Dendritic cell treated with granulocyte-macrophage colony-stimulating factor and Interleukin-4, amounts not matched to agents 40 ng/mL and 50 ng/mL, for 4 days (primary cell): ENCODE results near the gene MLLT3.

Source experiments
- H3K27ac Mint-ChIP-seq: one replicate; pipeline ENCODE4 v1.8.0; 2022; ENCODE audit warnings: mild to moderate bottlenecking, mixed read lengths
- H3K27me3 Mint-ChIP-seq: one replicate; pipeline ENCODE4 v1.8.0; 2022; ENCODE audit warnings: mild to moderate bottlenecking, mixed read lengths
- H3K36me3 Mint-ChIP-seq: one replicate; pipeline ENCODE4 v1.8.0; 2022; ENCODE audit warnings: low read depth, mixed read lengths
- H3K4me1 Mint-ChIP-seq: one replicate; pipeline ENCODE4 v1.8.0; 2022; ENCODE audit warnings: low read depth, mixed read lengths
- H3K4me3 Mint-ChIP-seq: one replicate; pipeline ENCODE4 v1.8.0; 2022; ENCODE audit warnings: mild to moderate bottlenecking, moderate library complexity, mixed read lengths
- H3K9me3 Mint-ChIP-seq: one replicate; pipeline ENCODE4 v1.8.0; 2022; ENCODE audit warnings: mixed read lengths
- intact Hi-C: fragments of 100-400 bp; cut with micrococcal nuclease; formaldehyde crosslinking; loops from one replicate; pipeline ENCODE4 v1.15.0; 2022

MLLT3 gene

DNA sequence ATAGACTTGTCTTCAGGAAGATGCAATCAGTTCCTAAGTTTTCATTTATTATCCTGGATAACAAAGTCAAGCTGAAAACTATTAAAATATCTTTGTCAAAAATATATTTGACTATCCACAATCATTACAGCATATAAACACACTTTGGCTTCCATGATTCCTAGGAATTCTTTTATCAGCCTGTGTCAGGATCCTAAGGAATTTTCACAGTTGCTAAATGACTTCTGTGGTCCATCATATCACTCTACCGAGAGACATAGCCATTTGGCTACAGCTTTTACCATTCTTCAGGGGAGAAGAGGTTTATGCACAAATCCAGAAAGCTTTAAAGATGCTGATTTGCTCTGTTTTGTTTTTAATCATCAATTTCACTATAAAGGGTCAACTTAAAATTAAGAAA is 128.3 kb downstream of the MLLT3 start:
- Mint-ChIP-seq H3K4me1 (no peaks in the 10 kb centered on the region), H3K27ac (no peak overlapping the region), H3K27me3 (no peaks in the 10 kb centered on the region), H3K9me3 (no peaks in the 10 kb centered on the region), H3K4me3 (no peak overlapping the region), H3K36me3 (no peaks in the 10 kb centered on the region)
- intact Hi-C loops, result no loop called here

DNA sequence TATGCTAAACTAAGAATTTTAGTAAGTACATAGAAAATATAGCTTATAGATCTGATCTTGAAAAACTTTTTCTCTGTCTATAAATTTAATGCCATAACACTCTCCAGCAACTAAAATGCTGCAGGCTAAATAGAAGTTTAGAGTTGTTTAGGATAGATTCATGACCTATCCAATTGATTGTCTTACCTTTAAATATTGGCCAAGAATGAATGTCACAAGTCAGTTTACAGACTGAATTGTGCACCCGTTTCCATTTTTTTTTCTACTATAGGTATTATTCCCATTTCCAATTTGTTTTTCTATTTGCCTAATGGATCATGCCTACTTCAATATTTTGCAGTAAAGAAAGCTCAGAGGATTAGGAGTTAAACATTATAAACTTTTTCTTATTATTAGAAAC is 129.5 kb downstream of the MLLT3 start:
- Mint-ChIP-seq H3K27ac (no peak overlapping the region), H3K27me3 (no peaks in the 10 kb centered on the region), H3K36me3 (no peaks in the 10 kb centered on the region), H3K4me3 (no peak overlapping the region), H3K4me1 (no peaks in the 10 kb centered on the region), H3K9me3 (no peaks in the 10 kb centered on the region)
- intact Hi-C loops, result no loop called here

DNA sequence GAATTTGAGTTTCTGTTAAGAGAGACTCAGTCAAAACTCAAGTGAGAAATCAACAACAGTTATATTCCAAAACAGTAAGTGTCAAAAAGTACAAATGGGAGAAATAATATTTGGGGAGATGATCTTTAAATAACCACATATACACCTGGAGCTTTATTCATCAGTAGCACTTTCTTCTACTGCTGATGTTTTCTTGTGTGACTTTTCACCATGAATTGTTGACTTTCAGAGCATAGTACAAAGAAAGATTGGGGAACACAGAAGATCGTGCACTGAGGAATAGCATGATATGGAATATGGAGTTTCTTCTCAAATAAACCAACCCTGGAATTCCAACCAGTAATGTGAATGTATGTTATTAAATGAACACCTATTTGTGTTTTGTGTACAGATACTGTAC is 130.7 kb downstream of the MLLT3 start:
- no peak overlapping the region for H3K4me3 Mint-ChIP-seq
- no peaks in the 10 kb centered on the region for H3K9me3 Mint-ChIP-seq
- no peak overlapping the region for H3K27ac Mint-ChIP-seq
- intact Hi-C loops, result no loop called here
- H3K36me3 Mint-ChIP-seq, result no peaks in the 10 kb centered on the region
- no peaks in the 10 kb centered on the region for H3K4me1 Mint-ChIP-seq
- H3K27me3 Mint-ChIP-seq, result no peaks in the 10 kb centered on the region

DNA sequence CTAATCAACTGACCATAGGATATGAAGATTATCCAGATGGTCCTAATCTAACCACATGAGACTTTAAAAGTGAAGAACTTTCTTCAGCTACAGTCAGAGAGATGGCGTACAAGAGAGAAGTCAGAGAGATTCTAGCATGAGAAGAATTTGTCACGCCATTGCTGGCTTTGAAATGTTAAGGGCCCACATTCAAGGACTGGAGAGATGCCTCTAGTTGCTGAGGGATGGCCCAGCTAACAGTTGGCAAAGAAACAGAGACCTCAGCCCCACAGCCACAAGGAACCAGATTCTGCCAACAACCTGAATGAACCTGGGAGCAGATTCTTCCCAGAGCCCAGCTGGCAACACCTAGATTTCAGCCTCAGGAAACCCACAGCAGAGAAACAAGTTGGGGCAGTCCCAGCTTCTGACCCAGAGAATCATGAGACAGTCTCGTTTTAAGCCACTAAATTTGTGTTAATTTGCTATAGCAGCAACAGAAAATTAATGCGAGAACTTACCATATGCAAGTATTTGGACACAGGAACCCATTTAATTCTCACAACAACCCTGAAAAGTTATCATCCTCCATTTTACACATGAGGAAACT is 132.0 kb downstream of the MLLT3 start:
- intact Hi-C loops, result no loop called here
- Mint-ChIP-seq H3K36me3 (no peaks in the 10 kb centered on the region), H3K4me1 (no peaks in the 10 kb centered on the region), H3K9me3 (no peaks in the 10 kb centered on the region), H3K27ac (no peak overlapping the region), H3K4me3 (no peak overlapping the region), H3K27me3 (no peaks in the 10 kb centered on the region)

DNA sequence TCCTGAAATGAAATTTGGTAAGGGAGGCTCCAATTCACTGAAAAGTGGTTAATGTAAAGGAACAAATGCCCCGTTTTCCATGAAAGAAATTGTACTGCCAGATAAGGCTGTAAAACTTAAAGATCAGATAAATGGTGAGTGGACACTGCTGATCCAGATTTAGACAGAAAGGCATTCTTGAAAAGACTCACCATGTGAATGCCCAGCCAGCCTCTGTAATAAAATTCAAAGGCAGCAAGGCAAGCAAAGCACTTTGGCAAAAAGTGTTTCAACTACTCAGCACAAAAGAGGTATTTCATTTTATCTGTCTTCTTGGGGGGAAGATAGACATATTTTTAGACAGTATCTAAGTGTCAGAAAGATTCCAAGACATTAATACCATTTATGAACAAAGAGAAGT is 133.6 kb downstream of the MLLT3 start:
- no peaks in the 10 kb centered on the region for H3K36me3 Mint-ChIP-seq
- intact Hi-C loops, result no loop called here
- no peak overlapping the region for H3K27ac Mint-ChIP-seq
- no peaks in the 10 kb centered on the region for H3K4me1 Mint-ChIP-seq
- no peaks in the 10 kb centered on the region for H3K27me3 Mint-ChIP-seq
- H3K4me3 Mint-ChIP-seq, result no peak overlapping the region
- H3K9me3 Mint-ChIP-seq, result no peaks in the 10 kb centered on the region

DNA sequence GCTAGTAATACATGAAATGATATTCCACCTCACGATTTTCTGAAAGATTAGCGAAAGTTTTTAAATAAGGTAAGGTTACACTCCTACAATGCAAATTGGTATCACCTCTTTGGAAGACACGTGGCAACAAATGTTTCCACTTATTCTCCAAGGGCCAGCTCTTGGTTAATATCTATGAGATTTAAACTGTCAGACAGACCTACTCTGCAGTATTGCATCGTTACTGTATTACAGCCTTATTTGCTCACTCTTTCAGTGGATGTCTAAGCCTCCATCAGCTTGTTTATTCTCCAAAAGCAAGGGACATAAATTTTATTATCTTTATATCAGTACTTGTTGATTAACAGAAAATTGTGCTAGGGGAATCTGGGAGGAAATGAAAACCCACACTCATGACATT is 135.7 kb downstream of the MLLT3 start:
- Mint-ChIP-seq H3K9me3 (no peaks in the 10 kb centered on the region), H3K27ac (no peak overlapping the region), H3K27me3 (no peaks in the 10 kb centered on the region), H3K36me3 (no peaks in the 10 kb centered on the region), H3K4me3 (no peak overlapping the region), H3K4me1 (no peaks in the 10 kb centered on the region)
- intact Hi-C loops, result no loop called here

DNA sequence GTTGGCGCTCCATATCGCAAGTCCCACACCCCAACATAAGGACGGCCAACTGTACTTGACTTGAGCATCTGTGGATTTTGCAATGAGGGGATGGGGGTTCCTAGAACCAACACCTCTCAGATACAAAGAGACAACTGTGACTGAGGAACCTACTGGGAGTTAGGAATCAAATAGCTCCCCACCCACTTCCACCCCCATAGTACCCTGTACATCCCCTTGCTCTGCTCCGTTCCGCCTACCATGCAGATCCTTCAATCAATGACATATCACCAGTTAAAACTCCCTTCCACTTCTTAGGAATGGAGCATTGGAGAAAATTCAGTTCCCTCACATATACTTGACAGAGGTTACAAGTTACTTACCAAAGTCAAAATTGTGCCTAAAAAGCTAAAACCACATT is 140.9 kb downstream of the MLLT3 start:
- Mint-ChIP-seq H3K4me3 (no peak overlapping the region), H3K27ac (no peak overlapping the region), H3K27me3 (no peaks in the 10 kb centered on the region), H3K36me3 (no peaks in the 10 kb centered on the region), H3K9me3 (no peaks in the 10 kb centered on the region), H3K4me1 (no peaks in the 10 kb centered on the region)
- intact Hi-C loops, result no loop called here

DNA sequence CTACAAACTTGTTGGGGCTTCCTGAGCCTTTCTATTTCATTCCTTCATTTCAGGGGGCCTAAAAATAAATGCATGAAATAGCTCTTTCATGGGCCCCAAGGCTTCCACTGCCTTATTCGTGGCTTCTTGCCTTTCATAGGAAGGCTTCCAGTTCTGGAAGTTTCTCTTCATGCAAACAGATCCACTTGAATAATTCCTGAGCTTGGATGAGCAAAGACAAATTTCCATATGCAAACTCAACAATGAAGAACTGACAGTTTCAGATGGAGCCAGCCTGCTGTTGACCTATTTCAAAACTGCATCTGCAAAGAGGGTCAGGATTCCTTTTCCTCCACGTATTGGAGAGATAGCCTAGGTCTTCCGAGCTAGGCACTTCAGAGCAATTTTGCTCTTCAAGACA is 142.1 kb downstream of the MLLT3 start:
- no peak overlapping the region for H3K4me3 Mint-ChIP-seq
- no peaks in the 10 kb centered on the region for H3K4me1 Mint-ChIP-seq
- H3K27ac Mint-ChIP-seq, result no peak overlapping the region
- no peaks in the 10 kb centered on the region for H3K36me3 Mint-ChIP-seq
- H3K9me3 Mint-ChIP-seq, result no peaks in the 10 kb centered on the region
- intact Hi-C loops, result no loop called here
- no peaks in the 10 kb centered on the region for H3K27me3 Mint-ChIP-seq

DNA sequence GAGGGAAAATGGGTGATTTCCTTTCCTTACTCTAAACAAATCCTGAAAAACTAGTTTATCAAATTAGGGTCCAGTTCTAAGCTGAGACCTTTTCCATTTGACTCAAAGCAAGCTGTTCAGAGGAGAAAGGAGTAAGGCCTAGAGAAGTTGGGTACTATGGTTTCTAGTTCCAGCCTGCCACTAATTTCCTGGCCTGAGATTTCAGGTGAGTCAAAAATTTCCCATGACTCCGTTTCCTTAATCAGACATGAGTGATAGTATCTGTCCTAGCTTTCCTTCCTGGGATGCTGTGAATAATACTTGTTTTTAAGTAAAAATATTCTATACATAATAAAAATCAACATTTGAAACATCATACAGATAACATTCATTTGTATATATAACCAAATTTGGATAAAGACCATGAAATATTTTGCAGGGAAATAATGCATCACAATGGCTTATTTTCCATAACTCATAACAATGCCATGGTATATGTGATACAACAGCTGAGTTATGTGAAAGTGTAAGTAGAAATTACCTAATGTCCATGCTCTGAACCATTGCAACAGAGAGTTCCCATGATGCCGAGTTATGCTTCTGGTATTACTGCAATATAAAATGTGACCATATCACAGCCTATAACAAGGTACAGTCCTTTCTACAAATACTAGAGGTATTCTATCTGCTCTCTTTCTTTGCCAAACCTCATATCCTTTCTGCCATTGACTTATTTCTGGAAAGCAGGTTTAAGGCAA is 142.7 kb downstream of the MLLT3 start:
- Mint-ChIP-seq H3K9me3 (no peaks in the 10 kb centered on the region), H3K27ac (no peak overlapping the region), H3K36me3 (no peaks in the 10 kb centered on the region), H3K27me3 (no peaks in the 10 kb centered on the region), H3K4me3 (no peak overlapping the region), H3K4me1 (no peaks in the 10 kb centered on the region)
- intact Hi-C loops, result no loop called here

DNA sequence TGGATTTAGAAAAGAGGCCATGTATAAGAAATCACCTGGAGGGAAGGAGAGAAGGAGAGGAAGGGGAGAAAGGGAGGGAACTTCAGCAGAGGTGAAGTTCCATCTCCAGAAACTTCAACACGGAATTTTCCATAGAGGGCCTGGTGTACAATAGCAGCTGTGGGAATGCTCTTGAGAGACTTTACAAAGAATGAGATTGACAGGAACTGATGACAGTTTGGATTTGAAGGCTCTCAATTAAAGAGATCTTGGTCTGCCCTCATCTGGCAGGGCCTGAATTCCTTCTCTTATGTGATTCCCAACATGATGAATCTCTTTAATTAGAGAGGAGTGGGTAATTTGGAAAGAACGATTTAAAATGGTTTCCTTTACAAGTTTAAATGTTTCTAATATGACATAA is 143.5 kb downstream of the MLLT3 start:
- H3K9me3 Mint-ChIP-seq, result no peaks in the 10 kb centered on the region
- intact Hi-C loops, result no loop called here
- H3K4me3 Mint-ChIP-seq, result no peak overlapping the region
- no peaks in the 10 kb centered on the region for H3K36me3 Mint-ChIP-seq
- no peaks in the 10 kb centered on the region for H3K27me3 Mint-ChIP-seq
- no peak overlapping the region for H3K27ac Mint-ChIP-seq
- H3K4me1 Mint-ChIP-seq, result no peaks in the 10 kb centered on the region

DNA sequence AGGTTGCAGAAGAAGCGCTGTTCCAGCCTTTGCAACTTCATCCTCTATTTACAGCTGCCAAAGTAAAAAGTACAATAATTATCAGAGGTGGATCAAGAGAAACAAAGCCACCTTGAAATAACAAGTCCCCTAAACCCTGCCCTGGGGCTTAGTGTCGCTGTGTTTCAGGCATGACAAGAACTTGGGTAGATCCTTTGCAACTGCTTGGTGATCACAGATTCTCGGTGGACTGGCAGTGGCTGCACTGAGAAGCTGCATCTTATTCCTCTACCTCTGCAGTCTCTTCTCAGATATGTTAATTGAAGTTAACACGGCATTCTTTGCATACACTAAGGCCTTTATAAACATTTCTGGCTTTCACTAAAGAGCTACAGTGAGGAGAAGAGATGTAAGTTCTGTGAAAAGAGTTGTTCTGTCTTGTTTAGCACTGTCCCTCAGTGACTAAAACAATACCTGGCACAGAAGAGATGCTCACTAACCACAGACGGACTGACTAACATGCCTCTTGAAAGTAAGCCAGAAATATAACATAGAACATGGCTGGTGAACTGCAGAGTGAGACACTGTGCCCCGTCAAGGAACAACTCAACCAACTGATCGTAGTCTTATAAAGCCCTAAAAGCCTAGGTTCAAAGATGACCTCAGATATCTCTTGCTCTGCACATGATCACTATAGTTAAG is 144.2 kb downstream of the MLLT3 start:
- no peaks in the 10 kb centered on the region for H3K27me3 Mint-ChIP-seq
- H3K27ac Mint-ChIP-seq, result no peak overlapping the region
- intact Hi-C loops, result no loop called here
- H3K4me3 Mint-ChIP-seq, result no peak overlapping the region
- no peaks in the 10 kb centered on the region for H3K36me3 Mint-ChIP-seq
- no peaks in the 10 kb centered on the region for H3K4me1 Mint-ChIP-seq
- H3K9me3 Mint-ChIP-seq, result no peaks in the 10 kb centered on the region

DNA sequence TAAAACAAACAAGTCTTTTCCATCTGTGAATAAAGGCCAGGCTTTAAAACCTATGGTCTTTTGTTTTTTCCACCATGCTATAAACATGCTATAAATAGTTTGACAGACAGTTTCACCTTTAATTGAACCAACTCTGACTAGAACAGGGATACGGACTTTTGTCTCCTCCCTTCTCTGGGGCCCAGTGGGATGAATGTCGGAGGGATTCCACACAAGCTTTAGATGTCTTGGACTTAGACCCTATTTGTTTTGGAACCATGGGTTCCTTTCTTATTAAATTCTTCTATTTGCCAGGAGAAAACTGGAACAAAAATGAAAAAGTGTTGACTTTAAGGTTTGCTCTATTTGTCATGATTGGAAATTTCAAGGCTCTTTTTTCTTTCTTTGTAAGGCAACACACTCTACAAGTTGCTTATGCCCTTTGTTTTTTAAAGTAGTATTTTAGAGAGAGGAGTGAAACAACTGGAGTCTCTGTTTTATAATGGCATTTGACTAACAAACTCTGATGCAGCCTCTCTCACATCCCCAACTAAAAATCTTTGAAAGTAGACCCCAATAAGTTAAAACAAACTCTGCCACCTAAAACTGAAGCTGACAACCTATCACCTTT is 145.3 kb downstream of the MLLT3 start:
- H3K4me1 Mint-ChIP-seq, result no peaks in the 10 kb centered on the region
- H3K36me3 Mint-ChIP-seq, result no peaks in the 10 kb centered on the region
- intact Hi-C loops, result no loop called here
- H3K9me3 Mint-ChIP-seq, result no peaks in the 10 kb centered on the region
- no peak overlapping the region for H3K4me3 Mint-ChIP-seq
- H3K27me3 Mint-ChIP-seq, result no peaks in the 10 kb centered on the region
- no peak overlapping the region for H3K27ac Mint-ChIP-seq

DNA sequence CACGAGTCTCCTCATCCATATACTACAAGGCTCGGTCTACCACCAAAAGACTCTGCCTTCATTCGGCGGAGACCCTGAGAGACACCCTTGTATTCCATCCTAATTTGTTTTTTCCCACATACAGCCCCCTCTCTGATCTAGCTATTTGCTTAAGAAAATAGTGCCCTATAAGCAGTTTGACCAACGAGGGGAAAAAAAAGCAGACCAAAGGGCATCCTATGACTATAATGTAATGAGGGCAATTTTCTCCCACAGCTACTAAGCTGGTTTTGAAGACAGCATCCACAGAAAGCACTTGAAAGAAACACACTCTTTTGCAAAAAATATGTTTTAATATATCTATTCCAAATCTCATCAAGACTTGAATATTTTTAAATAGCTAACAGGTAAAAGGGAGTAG is 147.8 kb downstream of the MLLT3 start:
- no peaks in the 10 kb centered on the region for H3K27me3 Mint-ChIP-seq

DNA sequence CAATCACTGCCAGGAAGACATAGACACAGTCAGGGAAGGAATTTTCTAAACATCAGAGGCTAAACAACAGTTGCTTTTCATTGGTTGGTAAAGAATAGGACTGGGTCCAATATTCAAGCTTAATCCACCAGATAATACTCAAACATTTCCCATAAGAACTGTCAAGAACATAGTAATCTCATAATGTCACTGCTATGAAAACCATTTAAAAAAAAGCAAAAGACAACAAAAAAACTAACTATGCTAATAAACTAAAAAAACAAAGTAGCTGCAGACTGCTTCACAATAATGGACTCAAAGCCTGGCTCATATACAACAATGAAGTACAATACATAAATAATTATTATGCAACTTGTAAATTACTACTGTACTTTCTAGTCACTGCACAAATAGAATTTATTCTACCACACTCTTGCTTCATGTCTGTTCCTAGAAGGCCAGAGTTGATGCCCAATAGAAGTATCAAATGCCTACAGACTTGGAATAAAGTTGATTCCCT is 148.7 kb downstream of the MLLT3 start:
- intact Hi-C loops, result no loop called here
- Mint-ChIP-seq H3K4me3 (no peak overlapping the region), H3K9me3 (no peaks in the 10 kb centered on the region), H3K27me3 (no peaks in the 10 kb centered on the region), H3K4me1 (no peaks in the 10 kb centered on the region), H3K36me3 (no peaks in the 10 kb centered on the region), H3K27ac (no peak overlapping the region)

More for the DNA sequence above, 147.8 kb downstream of the MLLT3 start:
- Mint-ChIP-seq H3K4me1 (no peaks in the 10 kb centered on the region), H3K4me3 (no peak overlapping the region), H3K36me3 (no peaks in the 10 kb centered on the region), H3K27ac (no peak overlapping the region), H3K9me3 (no peaks in the 10 kb centered on the region)
- intact Hi-C loops, result no loop called here
